K562 (cell line): ENCODE data around the gene DDC. TPM values are rescaled to one million over a fixed set of nuclear protein-coding genes. Genes with fewer than 3 reads are reported as not detected.

ENCODE experiments used
- ATAC-seq: fragments of 200-7000 bp; cut with Tn5 transposase; 3 replicates; pipeline ENCODE4 v1.9.1; 2020; ENCODE audit warnings: moderate library complexity
- BruUV-seq: library from RNA; stranded (reverse); fragments of 400-500 nt; replicated peaks from 2 replicates; lab custom pipeline; 2021; lab: Mats Ljungman, UMichigan
- CTCF ChIA-PET: fragments of 300-600 bp; formaldehyde crosslinking; extraction: SDS; loops from one replicate; lab custom pipeline; 2021; ENCODE audit warnings: low intra/inter-chr PET ratio; lab: Yijun Ruan, JAX
- POLR2A ChIA-PET: fragments of 300-600, 350-650 bp; sonication (Branson Sonifier 250); formaldehyde crosslinking; extraction: SDS; loops from one replicate; lab custom pipeline; 2021; ENCODE audit warnings: antibody characterized with exemption, inconsistent platforms; lab: Yijun Ruan, JAX
- DNase-seq, 4 experiments: peaks; one replicate each; pipeline versions ENCODE4 v3.0.0 to v3.0.0-alpha.2; 2011 to 2018; ENCODE audit warnings: low spot score in 3 of 4, mixed read lengths in 3 of 4; ENCODE audit errors: extremely low read depth in 1 of 4
- FAIRE-seq: peaks from 2 replicates; lab custom pipeline; 2011; peaks lifted over from hg19 to GRCh38; lab: Jason Lieb, UNC
- H2AFZ ChIP-seq: 2 replicates; pipeline ENCODE4 v1.6.0; 2011; ENCODE audit warnings: low read depth, low read length, control low read depth, inconsistent platforms
- H3K27ac ChIP-seq: fragments of 200-600 bp; 3 replicates; pipeline ENCODE4 v1.8.0; 2011; ENCODE audit warnings: low read depth, mild to moderate bottlenecking, control low read depth, inconsistent platforms, low read length, moderate library complexity, mixed read lengths; ENCODE audit errors: extremely low read depth
- H3K27me3 ChIP-seq, 2 experiments: fragments of 300-600 bp in 1 of 2; 2 replicates in 1 of 2; 3 replicates in 1 of 2; pipeline versions ENCODE4 v1.6.0 to v1.8.0; 2011; ENCODE audit warnings: inconsistent platforms in 2 of 2, low read length in 2 of 2, mild to moderate bottlenecking in 1 of 2, mixed read lengths in 1 of 2, moderate library complexity in 1 of 2; ENCODE audit not compliant: control insufficient read depth in 2 of 2, insufficient read depth in 2 of 2
- H3K36me3 ChIP-seq: fragments of 300-600 bp; 3 replicates; pipeline ENCODE4 v1.8.0; 2011; ENCODE audit warnings: mild to moderate bottlenecking, low read length, inconsistent platforms; ENCODE audit not compliant: control insufficient read depth, insufficient read depth
- H3K4me1 ChIP-seq, 2 experiments: fragments of 200-600 bp in 1 of 2; replicated peaks in 1 of 2; 2 replicates in 1 of 2; 3 replicates in 1 of 2; pipeline versions ENCODE4 v1.5.1 to v1.8.0; 2011; ENCODE audit warnings: inconsistent platforms in 2 of 2, low read length in 2 of 2, mild to moderate bottlenecking in 1 of 2, mixed read lengths in 1 of 2, moderate library complexity in 1 of 2; ENCODE audit not compliant: control insufficient read depth in 2 of 2, insufficient read depth in 2 of 2
- H3K4me2 ChIP-seq: 2 replicates; pipeline ENCODE4 v1.6.1; 2011; ENCODE audit warnings: low read length, control low read depth, inconsistent platforms, mixed read lengths; ENCODE audit not compliant: insufficient read depth
- H3K4me3 ChIP-seq: fragments of 200-600 bp; sonication (generic), shearing (Covaris generic); 2 replicates; pipeline ENCODE4 v1.5.1; 2016; ENCODE audit warnings: control low read depth, inconsistent platforms
- H3K79me2 ChIP-seq: fragments of 200-600 bp; 3 replicates; pipeline ENCODE4 v1.8.0; 2011; ENCODE audit warnings: low read length, inconsistent platforms; ENCODE audit not compliant: control insufficient read depth, insufficient read depth
- H3K9ac ChIP-seq, 2 experiments: 2 replicates each; pipeline versions ENCODE4 v1.6.0 to v1.6.1; 2011; ENCODE audit warnings: low read depth in 2 of 2, low read length in 2 of 2, control low read depth in 1 of 2, inconsistent platforms in 1 of 2, mild to moderate bottlenecking in 1 of 2, mixed read lengths in 1 of 2; ENCODE audit not compliant: insufficient read depth in 1 of 2
- H3K9me1 ChIP-seq: one replicate; pipeline ENCODE4 v1.6.0; 2011; ENCODE audit warnings: inconsistent platforms, mild to moderate bottlenecking, low read length, moderate library complexity; ENCODE audit not compliant: control insufficient read depth, insufficient read depth
- H3K9me3 ChIP-seq: replicated peaks from 2 replicates; pipeline ENCODE4 v1.5.1; 2011; ENCODE audit warnings: low read depth, low read length, inconsistent platforms; ENCODE audit not compliant: control insufficient read depth, insufficient read depth
- H4K20me1 ChIP-seq: replicated peaks from 2 replicates; pipeline ENCODE4 v1.6.1; 2011; ENCODE audit warnings: low read length, inconsistent platforms, mixed read lengths; ENCODE audit not compliant: control insufficient read depth, insufficient read depth
- CEBPZ ChIP-seq: fragments of 150-350 bp; IDR thresholded peaks from 2 replicates; pipeline ENCODE4 v1.6.1; 2014; ENCODE audit warnings: low read depth, mild to moderate bottlenecking, low read length, borderline replicate concordance
- RBM22 ChIP-seq: fragments of 200-400 bp; formaldehyde crosslinking; IDR thresholded peaks from 2 replicates; pipeline ENCODE4 v1.6.1; 2018; ENCODE audit warnings: low read length, low read depth; ENCODE audit not compliant: poor library complexity, severe bottlenecking
- ZBTB9 ChIP-seq: fragments of 450-650 bp; formaldehyde crosslinking; IDR thresholded peaks from 2 replicates; pipeline ENCODE4 v1.4.0; 2020; ENCODE audit warnings: mild to moderate bottlenecking, moderate library complexity
- WGBS: fragments of 100-300 bp; shearing (Covaris generic); methylation state at CpG from one replicate; pipeline ENCODE4 v1.1.6; 2016; ENCODE audit warnings: low coverage, mixed read lengths; ENCODE audit not compliant: insufficient coverage; ENCODE audit errors: missing lambda C conversion rate; 5-methylcytosine and 5-hydroxymethylcytosine counted together
- in situ Hi-C: fragments of 300-500 bp; cut with MboI; formaldehyde crosslinking; loops from 4 replicates; pipeline ENCODE4 v1.15.0; 2018; ENCODE audit warnings: inconsistent platforms, mixed read lengths
- intact Hi-C: fragments of 100-400 bp; cut with micrococcal nuclease; formaldehyde crosslinking; loops from 2 replicates; pipeline ENCODE4 v1.14.2; 2022
- polyA plus RNA-seq, 8 experiments: library from polyadenylated mRNA; depleted of rRNA in 4 of 8; stranded (reverse) in 5 of 8; unstranded in 3 of 8; fragments of >200 nt; fragmentation: Nextera tagmentation in 2 of 8; fragmentation: Illumina TruSeq in 1 of 8; extraction: Ambion mirVana in 2 of 8; extraction: Trizol in 1 of 8; gene quantifications; 2 replicates each; pipeline versions ENCODE4 v1.2.1 to v1.2.3, GENCODE V29; 2011 to 2014; ENCODE audit warnings: inconsistent platforms in 1 of 8, missing spikeins in 1 of 8
- total RNA-seq, 7 experiments: library from RNA; depleted of rRNA in 6 of 7; stranded (reverse); fragments of >200 nt in 6 of 7; fragmentation: Illumina TruSeq in 2 of 7; extraction: Trizol in 2 of 7; gene quantifications; 2 replicates each; pipeline versions ENCODE4 v1.2.1 to v1.2.3, GENCODE V29; 2011 to 2021; ENCODE audit warnings: low replicate concordance in 1 of 7

Gene DDC
- total and polyA plus RNA-seq, 9 of the 15 experiments (the other 6 are each of a cell fraction or from before 2014, with no cell fraction given): not detected

- no peaks in the 10 kb centered on the region; the same call in 1 of the 2 replicates for H4K20me1 ChIP-seq
- intact Hi-C loops (no loop called here), in situ Hi-C loops (no loop called here)
- peak; percentile 62 for TF ChIP-seq RBM22
- no peak for TF ChIP-seq CEBPZ
- TF ChIP-seq ZBTB9: no peak
- FAIRE-seq (no peak), DNase-seq (no peak), ATAC-seq (no peak)
- ChIA-PET CTCF (no interaction called here), POLR2A (no interaction called here)
- H3K4me1 ChIP-seq: no peaks in the 10 kb centered on the region
- no peak overlapping the region for H2AFZ ChIP-seq
- H3K4me2 ChIP-seq: no peak overlapping the region
- peaks cover 53% of the 10 kb centered on the region for H3K36me3 ChIP-seq
- H3K27me3 ChIP-seq: no peaks in the 10 kb centered on the region
- H3K9ac ChIP-seq: no peak overlapping the region
- no TSS peak for BruUV-seq
- no peak overlapping the region for H3K4me3 ChIP-seq
- WGBS: 86% methylated on average over 4 of the region's 4 CpGs
- H3K9me3 ChIP-seq: no peaks in the 10 kb centered on the region
- H3K79me2 ChIP-seq: no peaks in the 10 kb centered on the region
- no peak overlapping the region for H3K27ac ChIP-seq
- H3K9me1 ChIP-seq: no peaks in the 10 kb centered on the region
These were observed 31.3 kb upstream of the DDC start for GRCh38 chr7:50596484-50596883.
